Ammon's horn (tissue), 1 donor: ENCODE results near the gene EGFL6.

Source experiments
- DNase-seq: peaks from one replicate; pipeline ENCODE4 v3.0.0-alpha.2; 2016; ENCODE audit warnings: low spot score

The EGFL6 gene, protein sequence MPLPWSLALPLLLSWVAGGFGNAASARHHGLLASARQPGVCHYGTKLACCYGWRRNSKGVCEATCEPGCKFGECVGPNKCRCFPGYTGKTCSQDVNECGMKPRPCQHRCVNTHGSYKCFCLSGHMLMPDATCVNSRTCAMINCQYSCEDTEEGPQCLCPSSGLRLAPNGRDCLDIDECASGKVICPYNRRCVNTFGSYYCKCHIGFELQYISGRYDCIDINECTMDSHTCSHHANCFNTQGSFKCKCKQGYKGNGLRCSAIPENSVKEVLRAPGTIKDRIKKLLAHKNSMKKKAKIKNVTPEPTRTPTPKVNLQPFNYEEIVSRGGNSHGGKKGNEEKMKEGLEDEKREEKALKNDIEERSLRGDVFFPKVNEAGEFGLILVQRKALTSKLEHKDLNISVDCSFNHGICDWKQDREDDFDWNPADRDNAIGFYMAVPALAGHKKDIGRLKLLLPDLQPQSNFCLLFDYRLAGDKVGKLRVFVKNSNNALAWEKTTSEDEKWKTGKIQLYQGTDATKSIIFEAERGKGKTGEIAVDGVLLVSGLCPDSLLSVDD

DNA sequence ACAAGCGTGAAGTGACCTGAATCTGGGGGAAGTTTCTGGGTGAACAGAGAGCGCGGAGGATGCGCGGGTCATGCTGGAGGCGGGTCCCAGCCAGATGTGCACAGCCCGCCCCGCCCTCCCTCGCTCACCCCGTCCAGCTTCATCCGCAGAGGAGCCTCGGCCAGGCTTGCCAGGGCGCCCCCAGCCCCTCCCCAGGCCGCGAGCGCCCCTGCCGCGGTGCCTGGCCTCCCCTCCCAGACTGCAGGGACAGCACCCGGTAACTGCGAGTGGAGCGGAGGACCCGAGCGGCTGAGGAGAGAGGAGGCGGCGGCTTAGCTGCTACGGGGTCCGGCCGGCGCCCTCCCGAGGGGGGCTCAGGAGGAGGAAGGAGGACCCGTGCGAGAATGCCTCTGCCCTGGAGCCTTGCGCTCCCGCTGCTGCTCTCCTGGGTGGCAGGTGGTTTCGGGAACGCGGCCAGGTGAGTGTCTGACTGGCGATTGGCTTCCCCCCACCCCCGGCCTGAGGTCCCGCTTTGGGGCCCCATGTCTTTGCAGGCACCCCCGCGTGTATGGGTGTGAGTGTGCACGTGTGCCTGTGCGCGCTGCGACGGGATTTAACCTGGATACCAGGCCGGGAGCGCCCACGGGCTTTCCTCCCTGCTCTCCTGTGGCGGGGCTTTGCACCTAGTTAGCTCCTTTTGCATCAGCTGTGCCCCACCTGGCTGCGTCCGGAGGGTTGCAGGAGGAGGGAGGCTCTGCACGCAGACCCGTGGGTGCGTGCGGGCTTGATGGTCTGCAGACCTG, at the start of gene EGFL6:
Gene EGFL6, plus strand, starts transcription at position 123 of the 782 bp plus-strand sequence. Its CDS starts 261 bp downstream, at position 384.
- no peak for DNase-seq

DNA sequence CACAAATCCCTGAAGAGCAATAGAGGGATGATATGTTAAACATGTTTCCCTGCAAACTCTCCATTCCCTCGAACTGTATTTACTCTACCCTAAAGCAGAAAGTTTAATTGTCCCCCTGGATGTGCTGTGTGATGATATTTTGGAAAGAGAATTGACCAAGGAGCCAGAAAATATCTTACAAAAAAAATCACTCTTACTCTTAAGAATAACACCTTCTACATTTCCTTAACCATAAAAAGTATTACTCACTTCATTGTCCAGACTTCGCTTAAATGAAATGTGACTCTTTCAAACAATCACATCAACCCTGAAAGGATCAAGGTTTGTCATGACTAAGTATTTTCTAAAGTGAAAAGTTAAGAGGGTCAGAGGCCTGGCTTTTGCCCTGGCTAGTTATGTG, 49.0 kb upstream of the EGFL6 start:
- no peak for DNase-seq

DNA sequence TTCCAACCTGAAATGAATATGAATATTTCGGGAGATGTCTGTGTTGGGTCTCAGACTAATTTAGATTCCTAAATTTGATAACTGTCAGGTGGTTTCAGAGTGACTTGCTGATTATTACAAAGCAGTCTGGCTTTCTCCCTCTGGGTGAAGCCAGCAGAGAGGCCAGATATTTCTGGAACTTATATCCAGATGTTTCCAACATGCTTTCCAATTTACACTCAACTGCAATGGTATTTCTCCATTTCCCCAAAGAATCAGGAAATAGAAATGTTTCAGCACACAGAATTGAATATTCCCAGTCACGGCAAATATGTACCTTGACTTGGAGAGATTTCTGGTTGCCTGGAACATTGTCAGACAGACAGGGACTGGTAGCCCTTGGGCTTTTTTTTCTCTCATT, 48.5 kb upstream of the EGFL6 start:
- no peak for DNase-seq

DNA sequence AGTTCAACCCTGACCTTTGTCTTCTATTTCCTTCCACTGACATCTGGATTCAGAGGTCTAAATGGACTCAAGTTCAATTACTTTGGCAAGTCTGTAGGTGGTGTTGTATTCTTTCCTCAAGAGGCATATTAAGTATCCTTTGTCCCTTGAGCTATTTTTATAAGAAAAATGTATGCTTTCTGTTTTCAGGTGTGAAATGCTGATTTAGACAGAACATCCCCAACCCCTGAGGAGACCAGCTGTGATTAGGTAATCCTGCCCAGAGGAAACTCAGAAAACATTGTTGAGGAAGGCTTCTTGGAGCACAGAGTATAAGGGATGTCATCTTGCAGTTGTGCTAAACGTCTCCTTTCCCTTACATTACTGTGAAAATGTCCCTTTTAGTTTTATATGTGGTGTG, 46.6 kb upstream of the EGFL6 start:
- DNase-seq: no peak

DNA sequence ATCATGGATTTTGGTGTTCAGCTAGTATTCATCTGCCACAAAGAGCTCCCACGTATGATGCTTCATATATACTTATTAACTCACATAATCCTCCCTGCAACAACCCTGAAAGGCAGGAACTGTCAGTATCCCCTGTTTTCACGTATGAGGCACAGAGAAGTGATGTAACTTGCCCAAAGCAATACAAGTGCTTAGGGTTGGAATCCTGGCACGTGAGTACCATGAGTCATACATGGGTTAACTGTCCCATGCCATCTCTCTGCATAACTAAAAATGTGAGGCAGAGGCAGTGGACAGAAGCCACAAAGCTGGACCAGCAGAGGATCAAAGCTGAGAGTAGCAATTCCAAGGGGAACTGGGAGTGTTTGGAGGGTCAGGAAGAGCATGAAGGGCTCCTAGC, 35.7 kb upstream of the EGFL6 start:
- DNase-seq: no peak

DNA sequence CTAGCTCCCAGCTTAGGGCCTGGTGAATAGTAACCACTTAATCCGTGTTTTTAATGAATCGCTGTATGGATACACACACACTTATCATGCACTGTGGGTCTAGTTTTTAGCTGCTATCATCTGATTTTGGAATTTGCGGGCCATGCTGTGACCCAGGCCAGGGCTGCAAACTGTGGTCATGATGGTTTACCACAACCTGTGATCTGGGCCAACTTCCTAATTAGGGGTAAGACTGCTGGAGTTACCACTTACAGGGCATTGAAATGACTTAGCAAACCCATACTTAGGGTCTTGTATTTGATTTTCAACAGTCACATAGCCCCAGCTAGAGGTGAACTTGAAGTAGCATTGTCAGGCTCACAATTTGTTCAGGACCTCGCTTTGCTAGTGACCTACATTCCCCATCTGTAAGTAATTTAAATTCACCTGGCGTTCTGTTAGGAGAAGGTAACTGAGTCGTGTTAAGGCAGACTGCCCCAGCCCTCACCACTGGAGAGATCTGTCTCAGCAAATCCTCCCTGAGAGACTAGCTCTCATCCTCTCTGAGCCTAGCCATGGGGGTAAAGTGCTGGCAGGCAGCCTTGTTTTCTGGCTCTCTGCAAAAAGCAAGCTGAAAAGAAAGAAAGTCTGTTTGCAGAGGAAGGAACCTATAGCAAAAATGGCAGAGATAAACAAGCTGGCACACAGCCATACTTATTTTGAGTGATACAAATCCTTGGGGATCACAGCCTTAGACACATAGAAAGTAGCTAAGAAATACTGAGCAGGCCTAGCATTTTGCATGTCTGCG, 33.8 kb upstream of the EGFL6 start:
- no peak for DNase-seq

DNA sequence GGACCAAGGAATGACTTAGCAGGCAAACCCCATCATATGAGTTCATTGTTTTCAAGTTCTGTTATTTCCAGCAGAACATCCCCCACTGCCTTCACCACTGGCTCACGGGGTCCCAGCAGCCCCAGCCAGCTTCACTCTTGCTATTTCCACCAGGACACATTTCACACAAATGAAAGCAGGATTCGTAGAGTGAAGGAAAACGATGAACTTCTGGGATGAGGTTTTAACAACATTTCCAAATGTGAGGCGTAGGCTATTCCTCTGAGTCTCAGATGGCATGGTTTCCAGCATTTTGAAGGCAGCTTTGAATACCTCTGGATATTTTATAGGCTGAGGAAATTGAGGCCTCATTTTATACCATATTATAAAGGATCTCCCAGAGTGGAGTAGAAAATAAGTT, 32.9 kb upstream of the EGFL6 start:
- no peak for DNase-seq

DNA sequence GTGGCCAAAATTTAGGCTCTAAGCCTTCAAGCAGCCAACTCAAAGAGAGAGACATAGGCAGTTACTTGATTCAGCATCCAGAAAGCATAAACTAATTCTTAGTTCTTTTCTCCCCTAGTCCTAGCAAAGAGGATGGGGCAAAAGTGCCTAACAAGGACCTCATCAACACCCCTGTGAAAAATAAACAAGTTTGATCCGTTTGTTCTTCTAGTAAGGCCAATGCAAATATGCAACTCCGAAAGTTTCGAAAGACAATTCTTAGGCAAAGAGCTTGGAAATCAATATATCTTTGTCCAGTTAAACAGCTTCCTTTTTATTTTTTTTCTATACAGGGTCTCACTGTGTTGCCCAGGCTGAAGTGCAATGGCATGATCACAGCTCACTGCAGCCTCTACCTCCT, 31.0 kb upstream of the EGFL6 start:
- DNase-seq: no peak

DNA sequence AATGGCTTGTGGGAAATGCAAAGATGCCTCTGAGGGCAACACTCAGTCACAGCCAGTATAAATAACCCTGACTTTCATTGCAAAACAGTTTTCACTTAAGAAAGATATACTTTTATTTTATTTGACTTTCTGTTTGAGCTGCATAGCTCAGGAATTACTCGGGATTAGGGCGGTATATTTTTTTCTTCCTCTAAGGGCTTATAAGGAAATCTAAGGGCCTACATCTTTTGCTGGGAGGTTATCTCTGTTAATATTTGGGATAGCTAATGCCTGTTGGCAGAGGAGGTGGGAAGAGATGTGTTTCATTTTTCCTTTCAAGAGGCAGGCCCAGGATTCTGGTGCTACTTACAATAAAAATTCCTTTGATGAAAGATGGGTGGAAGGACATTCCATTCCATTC, 28.8 kb upstream of the EGFL6 start:
- no peak for DNase-seq

DNA sequence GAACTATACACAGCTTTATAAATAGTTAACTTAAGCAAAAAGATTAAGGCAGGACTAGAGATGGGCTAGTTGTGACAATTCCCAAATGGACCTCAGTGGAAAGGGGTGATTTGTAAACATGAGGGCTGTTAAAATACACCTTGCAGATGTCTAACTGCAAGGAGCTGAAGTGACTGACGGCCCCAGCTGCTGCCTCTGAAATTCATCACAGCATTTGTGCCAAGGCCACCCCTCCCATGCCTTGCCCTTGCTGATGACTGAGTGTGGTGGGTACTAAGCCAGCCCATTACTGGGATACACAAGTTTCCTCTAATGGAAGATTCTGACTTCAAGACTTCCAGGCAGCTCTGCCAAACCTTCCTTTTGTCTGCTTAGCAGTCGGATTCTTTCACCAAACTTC, 23.7 kb upstream of the EGFL6 start:
- DNase-seq: no peak

DNA sequence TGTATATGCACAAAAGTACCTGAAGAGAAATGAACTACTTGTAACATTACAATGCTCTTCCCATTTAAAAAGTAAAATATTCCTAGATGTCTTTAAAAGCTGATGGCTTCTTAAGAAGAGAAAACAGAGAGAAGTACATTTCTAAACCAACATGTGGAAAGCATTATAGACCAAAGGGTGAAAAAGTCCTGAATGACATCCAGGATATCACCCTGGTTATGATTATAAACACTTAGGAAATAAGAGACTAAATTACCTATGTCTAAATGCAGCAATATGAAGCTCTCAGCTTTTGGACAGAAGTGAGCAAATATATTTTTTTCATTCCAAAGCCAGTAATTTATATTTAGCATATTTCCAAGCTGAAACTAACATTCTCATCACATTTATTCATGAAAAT, 21.7 kb upstream of the EGFL6 start:
- DNase-seq: no peak

DNA sequence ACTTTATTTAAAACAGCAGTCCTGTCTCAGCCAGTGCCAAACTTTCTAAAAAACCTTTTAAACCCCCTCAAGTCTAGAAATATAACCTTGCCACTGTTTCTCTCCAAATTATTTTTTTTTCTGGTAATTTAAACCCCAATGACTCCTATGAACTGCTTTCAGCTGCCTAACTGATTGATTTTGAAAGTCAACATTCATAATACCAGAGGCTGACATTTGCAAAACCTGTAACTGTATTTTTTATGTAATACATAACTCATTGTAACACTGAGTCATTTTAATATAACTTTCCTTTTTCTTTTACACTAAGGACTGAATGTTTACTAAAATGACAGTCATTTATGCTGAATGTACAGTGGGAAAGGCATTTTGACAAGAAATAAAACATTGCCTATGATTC, 19.1 kb upstream of the EGFL6 start:
- no peak for DNase-seq

DNA sequence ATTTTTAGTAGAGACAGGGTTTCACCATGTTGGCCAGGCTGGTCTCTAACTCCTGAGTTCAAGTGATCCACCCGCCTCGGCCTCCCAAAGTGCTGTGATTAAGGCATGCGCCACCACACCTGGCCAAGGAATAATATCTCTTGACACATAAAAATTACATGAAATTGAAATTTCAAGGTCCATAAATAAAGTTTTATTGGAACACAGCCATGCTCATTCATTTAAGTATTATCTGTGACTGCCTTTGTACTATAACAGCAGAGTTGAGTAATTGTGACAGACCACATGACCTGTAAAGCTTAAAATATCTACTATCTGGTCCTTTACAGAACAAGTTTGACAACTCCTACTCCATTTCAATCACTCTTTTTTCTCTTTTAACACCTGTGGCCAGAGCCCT, 17.8 kb upstream of the EGFL6 start:
- no peak for DNase-seq

DNA sequence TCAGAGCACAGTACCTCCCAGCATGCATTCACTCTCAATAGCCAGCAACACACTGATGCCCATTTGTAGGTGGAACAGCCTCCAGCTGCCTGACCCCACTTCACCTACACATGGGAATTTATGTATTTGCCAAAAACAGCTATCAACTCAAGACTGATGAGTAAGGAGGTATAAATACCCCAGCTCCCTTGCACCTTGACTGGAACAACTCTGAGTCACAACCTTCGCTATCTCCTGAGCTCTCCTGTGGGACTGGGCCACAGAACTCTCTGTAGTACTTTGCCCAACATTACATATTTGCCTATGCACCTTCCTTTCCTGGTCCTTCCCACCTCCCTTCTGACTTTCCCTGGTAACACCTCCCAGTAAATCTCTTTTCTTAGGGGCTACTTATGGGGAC, 16.5 kb upstream of the EGFL6 start:
- DNase-seq: no peak

DNA sequence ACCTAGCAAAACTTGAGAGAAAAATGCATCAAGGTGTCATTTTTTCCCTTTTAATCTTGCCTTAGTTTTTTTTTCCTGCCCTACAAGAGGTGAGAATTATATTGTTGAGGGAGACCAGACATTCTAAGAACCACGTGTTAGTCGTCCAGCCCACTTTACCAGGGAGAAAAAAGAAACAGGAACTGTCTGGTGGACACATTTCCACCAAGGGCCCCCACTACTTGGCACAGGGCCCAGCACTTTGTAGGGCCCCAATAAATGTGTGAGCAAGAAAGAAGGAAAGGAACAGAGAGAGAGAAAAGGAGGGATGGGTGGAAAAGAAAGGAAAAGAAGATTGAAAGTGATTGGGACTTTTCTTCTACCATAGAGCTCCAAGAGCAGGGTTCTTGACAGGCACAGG, 3.9 kb upstream of the EGFL6 start:
- DNase-seq: no peak

DNA sequence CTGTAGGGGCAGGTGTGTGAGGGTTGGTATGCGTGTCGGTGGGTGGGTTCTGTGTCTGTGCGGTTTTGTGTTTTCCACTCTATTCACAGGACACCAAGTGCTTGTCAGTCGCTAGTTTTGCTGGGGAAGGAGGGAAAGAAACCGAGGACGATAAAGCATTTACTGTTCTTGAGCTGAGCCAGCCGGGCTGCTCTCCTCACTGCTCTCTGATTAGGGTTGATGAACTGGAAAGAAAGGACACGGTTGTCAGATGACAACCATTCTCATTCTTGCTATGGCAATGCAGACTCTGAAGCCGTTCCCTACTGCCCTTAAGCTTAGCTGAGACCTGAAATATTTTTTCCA, 832 bp downstream of the EGFL6 start:
- no peak for DNase-seq

DNA sequence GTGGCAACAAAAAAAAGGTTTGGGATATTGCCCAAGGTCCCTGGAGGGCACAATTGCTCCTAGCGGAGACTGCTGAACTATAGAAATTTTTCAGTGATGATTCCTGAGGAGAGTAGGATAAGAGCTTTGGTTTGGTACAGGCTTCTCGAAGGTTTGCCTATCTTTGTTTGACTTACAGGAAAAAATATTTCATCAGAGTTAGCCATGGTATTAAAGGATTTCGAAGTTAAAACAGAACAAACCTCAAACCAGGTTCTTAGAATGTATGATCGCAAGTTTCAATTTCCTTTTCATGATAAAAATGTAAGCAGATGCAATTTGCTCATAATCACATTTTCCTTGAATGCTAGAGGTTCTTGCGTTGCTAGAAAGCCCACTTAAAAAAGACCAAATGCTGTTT, 1.7 kb downstream of the EGFL6 start:
- no peak for DNase-seq

DNA sequence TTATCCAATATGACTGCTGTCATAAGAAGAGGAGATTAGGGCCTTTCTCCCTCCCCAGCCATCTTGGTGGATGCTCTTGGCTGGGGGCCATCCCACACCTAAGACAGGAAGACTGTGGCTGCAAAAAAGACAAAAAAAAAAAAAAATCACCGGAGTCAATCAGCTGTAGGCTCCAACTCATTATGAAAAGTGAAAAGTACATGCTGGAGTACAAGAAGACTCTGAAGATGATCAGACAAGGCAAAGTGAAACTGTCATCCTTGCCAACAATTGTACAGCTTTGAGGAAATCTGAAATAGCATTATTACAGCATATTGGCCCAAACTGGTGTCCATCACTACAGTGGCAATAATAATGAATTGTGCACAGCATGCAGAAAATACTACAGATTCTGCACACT, 5.2 kb downstream of the EGFL6 start:
- no peak for DNase-seq

DNA sequence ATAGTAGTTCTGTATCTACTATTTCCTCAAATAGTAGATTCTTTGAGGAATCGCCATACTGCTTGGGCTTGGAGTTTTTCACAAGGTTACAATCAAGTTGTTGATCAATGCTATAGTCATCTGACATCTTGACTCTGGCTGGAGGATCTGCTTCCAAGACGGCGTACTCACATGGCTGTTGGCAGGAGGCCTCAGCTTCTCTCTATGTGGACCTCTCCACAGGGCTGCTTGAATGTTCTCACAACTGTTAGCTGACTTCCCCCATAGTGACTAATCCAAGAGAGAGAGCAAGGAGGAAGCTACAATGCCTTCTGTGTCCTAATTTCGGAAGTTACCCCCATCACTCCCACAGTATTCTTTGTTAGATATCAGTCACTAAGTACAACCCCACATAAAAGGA, 10.3 kb downstream of the EGFL6 start:
- DNase-seq: no peak

DNA sequence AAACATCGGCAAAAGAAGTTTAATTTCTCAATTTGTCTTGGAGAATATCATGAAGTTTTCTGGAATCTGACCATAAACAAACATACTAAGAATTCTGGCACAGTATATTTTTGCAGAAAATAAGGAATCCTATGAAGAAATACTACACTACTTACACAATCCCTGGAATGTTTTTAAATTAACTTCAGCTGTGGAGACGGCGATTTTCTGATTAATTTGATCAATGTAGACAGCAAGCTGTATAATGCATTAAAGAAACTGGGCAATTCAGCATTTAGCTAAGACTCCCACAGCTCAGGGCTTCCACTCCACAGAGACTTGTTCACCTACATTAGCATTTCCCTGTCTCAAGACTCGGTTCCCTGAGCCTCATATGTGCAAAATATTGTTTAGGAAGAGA, 12.2 kb downstream of the EGFL6 start:
- no peak for DNase-seq

DNA sequence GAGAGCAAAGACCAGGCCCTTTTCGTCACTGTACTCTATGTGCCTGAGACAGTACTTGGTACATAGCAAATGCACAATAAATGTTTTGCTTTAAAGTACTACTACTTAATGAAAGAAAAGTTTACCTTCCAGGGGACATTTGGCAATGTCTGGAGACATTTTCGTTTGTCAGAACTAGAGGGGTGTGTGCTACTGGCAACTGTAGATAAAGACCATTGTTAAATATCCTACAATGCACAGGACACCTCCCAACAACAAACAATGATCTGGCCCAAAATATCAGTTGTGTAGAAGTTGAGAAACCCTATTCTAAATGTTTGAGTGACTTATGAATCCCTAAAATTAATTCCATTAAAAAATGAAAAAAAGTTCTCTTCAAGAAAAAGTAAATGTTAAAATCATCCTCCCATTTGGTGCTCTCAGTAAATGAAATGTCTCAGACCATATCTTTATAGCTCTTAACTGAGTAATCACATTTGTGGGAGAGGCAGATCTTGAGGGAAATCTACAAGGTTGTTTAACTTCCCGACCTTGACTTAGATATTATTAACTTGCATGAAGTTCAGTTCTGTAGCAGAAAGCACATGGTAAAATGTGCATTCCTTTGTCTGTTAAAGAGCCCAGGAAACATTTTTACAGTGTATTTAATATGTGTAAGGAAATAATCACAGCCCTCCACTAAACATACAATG, 18.5 kb downstream of the EGFL6 start:
- no peak for DNase-seq

DNA sequence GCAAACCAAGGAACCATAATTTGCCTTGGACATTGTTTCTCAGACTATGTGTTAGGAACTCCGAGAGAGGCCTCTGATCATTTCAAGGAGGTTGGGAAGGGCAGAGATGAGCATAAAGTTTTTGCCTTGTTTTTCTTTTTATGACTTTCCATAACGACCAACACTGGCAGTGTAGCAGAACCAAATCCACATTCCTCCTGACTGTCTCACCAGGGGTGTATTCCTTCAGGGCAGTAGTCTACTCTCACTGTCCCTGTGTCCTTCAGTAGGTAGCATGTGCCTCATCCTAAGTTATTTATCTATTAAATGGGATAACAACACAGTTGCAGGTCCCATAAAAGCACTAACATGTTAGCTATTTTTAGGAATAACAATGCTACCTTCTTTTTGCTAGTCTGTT, 20.8 kb downstream of the EGFL6 start:
- no peak for DNase-seq
